T-helper 2 cell treated with Interferon-gamma antibody and Interleukin-4, amounts not matched to agents 5 μg/mL and 100 μg/mL, for 36 hours (primary cell): ENCODE measurements around the gene HLA-F.

Experiments used
- DNase-seq: peaks from one replicate; pipeline ENCODE4 v3.0.0; 2021; ENCODE audit warnings: low spot score
- H3K27ac Mint-ChIP-seq: one replicate; pipeline ENCODE4 v1.8.0; 2021; ENCODE audit warnings: mild to moderate bottlenecking, mixed read lengths
- H3K27me3 Mint-ChIP-seq: one replicate; pipeline ENCODE4 v1.8.0; 2021; ENCODE audit warnings: low read depth, mixed read lengths
- H3K36me3 Mint-ChIP-seq: one replicate; pipeline ENCODE4 v1.8.0; 2021; ENCODE audit warnings: low read depth, mixed read lengths
- H3K4me1 Mint-ChIP-seq: one replicate; pipeline ENCODE4 v1.8.0; 2021; ENCODE audit warnings: low read depth, mixed read lengths
- H3K4me3 Mint-ChIP-seq: one replicate; pipeline ENCODE4 v1.8.0; 2022; ENCODE audit warnings: mild to moderate bottlenecking, moderate library complexity, mixed read lengths
- H3K9me3 Mint-ChIP-seq: one replicate; pipeline ENCODE4 v1.8.0; 2021; ENCODE audit warnings: mixed read lengths

Gene HLA-F

GRCh38 chr6:29723262-29723665 lies at the start of gene HLA-F:
Gene HLA-F (plus strand): TSS chr6:29723434. CDS start chr6:29723464, 30 bp downstream.
- Mint-ChIP-seq H3K9me3 (no peaks in the 10 kb centered on the region), H3K27me3 (no peaks in the 10 kb centered on the region), H3K4me1 (peaks cover 39% of the 10 kb centered on the region), H3K4me3 (peak within 1 kb of the TSS; percentile 92), H3K36me3 (peaks cover 47% of the 10 kb centered on the region), H3K27ac (peak within 1 kb of the TSS; percentile 89)
- DNase-seq: peak; percentile 85

- no peak overlapping the region for H3K4me3 Mint-ChIP-seq
- H3K27me3 Mint-ChIP-seq: peaks cover 10% of the 10 kb centered on the region
- DNase-seq: no peak
- H3K27ac Mint-ChIP-seq: peak overlapping the region; percentile 22
- peaks cover 7% of the 10 kb centered on the region for H3K4me1 Mint-ChIP-seq
- no peaks in the 10 kb centered on the region for H3K36me3 Mint-ChIP-seq
- no peaks in the 10 kb centered on the region for H3K9me3 Mint-ChIP-seq
These were observed 49.2 kb upstream of the HLA-F start for GRCh38 chr6:29674008-29674407.

GRCh38 chr6:29675561-29675960 lies 47.7 kb upstream of the HLA-F start:
- no peak for DNase-seq
- Mint-ChIP-seq H3K27me3 (peaks cover 8% of the 10 kb centered on the region), H3K36me3 (no peaks in the 10 kb centered on the region), H3K4me3 (no peak overlapping the region), H3K9me3 (no peaks in the 10 kb centered on the region), H3K4me1 (peaks cover 7% of the 10 kb centered on the region), H3K27ac (no peak overlapping the region)

GRCh38 chr6:29676981-29677601 lies 46.1 kb upstream of the HLA-F start:
- Mint-ChIP-seq H3K27me3 (no peaks in the 10 kb centered on the region), H3K27ac (peak overlapping the region; percentile 56), H3K36me3 (no peaks in the 10 kb centered on the region), H3K4me1 (peaks cover 7% of the 10 kb centered on the region), H3K4me3 (no peak overlapping the region), H3K9me3 (no peaks in the 10 kb centered on the region)
- DNase-seq: no peak

GRCh38 chr6:29678114-29678513 lies 45.1 kb upstream of the HLA-F start:
- H3K27me3 Mint-ChIP-seq: no peaks in the 10 kb centered on the region
- H3K9me3 Mint-ChIP-seq: no peaks in the 10 kb centered on the region
- H3K4me3 Mint-ChIP-seq: no peak overlapping the region
- no peak overlapping the region for H3K27ac Mint-ChIP-seq
- no peaks in the 10 kb centered on the region for H3K36me3 Mint-ChIP-seq
- no peak for DNase-seq
- peaks cover 7% of the 10 kb centered on the region for H3K4me1 Mint-ChIP-seq

- no peak for DNase-seq
- H3K4me1 Mint-ChIP-seq: peaks cover 7% of the 10 kb centered on the region
- H3K27me3 Mint-ChIP-seq: no peaks in the 10 kb centered on the region
- peak overlapping the region; percentile 10 for H3K27ac Mint-ChIP-seq
- H3K36me3 Mint-ChIP-seq: no peaks in the 10 kb centered on the region
- H3K4me3 Mint-ChIP-seq: peak overlapping the region; percentile 63
- H3K9me3 Mint-ChIP-seq: no peaks in the 10 kb centered on the region
These were observed 43.3 kb upstream of the HLA-F start for GRCh38 chr6:29679962-29680361.

GRCh38 chr6:29680416-29680815 lies 42.8 kb upstream of the HLA-F start:
- Mint-ChIP-seq H3K27ac (peak overlapping the region; percentile 10), H3K4me3 (peak overlapping the region; percentile 63), H3K9me3 (no peaks in the 10 kb centered on the region), H3K4me1 (peaks cover 7% of the 10 kb centered on the region), H3K27me3 (peaks cover 2% of the 10 kb centered on the region), H3K36me3 (no peaks in the 10 kb centered on the region)
- no peak for DNase-seq

- Mint-ChIP-seq H3K36me3 (no peaks in the 10 kb centered on the region), H3K27me3 (peaks cover 2% of the 10 kb centered on the region), H3K9me3 (no peaks in the 10 kb centered on the region), H3K27ac (peak within 1 kb of the TSS; percentile 65), H3K4me3 (peak within 1 kb of the TSS; percentile 63), H3K4me1 (peaks cover 7% of the 10 kb centered on the region)
- DNase-seq: no peak
These were observed 42.3 kb upstream of the HLA-F start, which contains the start of gene ZFP57 for GRCh38 chr6:29680904-29681303. Gene ZFP57 (minus strand): TSS chr6:29681152. CDS start chr6:29677003, 4,149 bp downstream.

GRCh38 chr6:29681811-29682210 lies 41.4 kb upstream of the HLA-F start:
- Mint-ChIP-seq H3K27ac (no peak overlapping the region), H3K4me1 (peaks cover 6% of the 10 kb centered on the region), H3K4me3 (no peak overlapping the region), H3K36me3 (no peaks in the 10 kb centered on the region), H3K9me3 (no peaks in the 10 kb centered on the region), H3K27me3 (peaks cover 2% of the 10 kb centered on the region)
- DNase-seq: no peak

- DNase-seq: no peak
- Mint-ChIP-seq H3K27ac (no peak overlapping the region), H3K4me3 (no peak overlapping the region), H3K27me3 (peaks cover 4% of the 10 kb centered on the region), H3K4me1 (no peaks in the 10 kb centered on the region), H3K36me3 (no peaks in the 10 kb centered on the region), H3K9me3 (no peaks in the 10 kb centered on the region)
These were observed 37.4 kb upstream of the HLA-F start for GRCh38 chr6:29685718-29686326.

GRCh38 chr6:29694637-29695036 lies 28.6 kb upstream of the HLA-F start:
- H3K36me3 Mint-ChIP-seq: no peaks in the 10 kb centered on the region

GRCh38 chr6:29696147-29697125 lies 26.8 kb upstream of the HLA-F start:
- Mint-ChIP-seq H3K36me3 (no peaks in the 10 kb centered on the region), H3K27me3 (peaks cover 25% of the 10 kb centered on the region), H3K9me3 (peaks cover 8% of the 10 kb centered on the region), H3K27ac (no peak overlapping the region), H3K4me1 (no peaks in the 10 kb centered on the region), H3K4me3 (no peak overlapping the region)
- no peak for DNase-seq

More at GRCh38 chr6:29694637-29695036, 28.6 kb upstream of the HLA-F start:
- Mint-ChIP-seq H3K27ac (no peak overlapping the region), H3K4me1 (no peaks in the 10 kb centered on the region), H3K9me3 (peaks cover 8% of the 10 kb centered on the region), H3K4me3 (no peak overlapping the region), H3K27me3 (peaks cover 12% of the 10 kb centered on the region)
- DNase-seq: no peak

GRCh38 chr6:29702519-29703103 lies 20.6 kb upstream of the HLA-F start:
- peak; percentile 67 for DNase-seq
- H3K9me3 Mint-ChIP-seq: no peaks in the 10 kb centered on the region
- H3K4me3 Mint-ChIP-seq: no peak overlapping the region
- no peaks in the 10 kb centered on the region for H3K36me3 Mint-ChIP-seq
- H3K27ac Mint-ChIP-seq: no peak overlapping the region
- H3K4me1 Mint-ChIP-seq: peaks cover 15% of the 10 kb centered on the region
- H3K27me3 Mint-ChIP-seq: peaks cover 37% of the 10 kb centered on the region
